ENCODE measurements around the gene ASB5.

DNA sequence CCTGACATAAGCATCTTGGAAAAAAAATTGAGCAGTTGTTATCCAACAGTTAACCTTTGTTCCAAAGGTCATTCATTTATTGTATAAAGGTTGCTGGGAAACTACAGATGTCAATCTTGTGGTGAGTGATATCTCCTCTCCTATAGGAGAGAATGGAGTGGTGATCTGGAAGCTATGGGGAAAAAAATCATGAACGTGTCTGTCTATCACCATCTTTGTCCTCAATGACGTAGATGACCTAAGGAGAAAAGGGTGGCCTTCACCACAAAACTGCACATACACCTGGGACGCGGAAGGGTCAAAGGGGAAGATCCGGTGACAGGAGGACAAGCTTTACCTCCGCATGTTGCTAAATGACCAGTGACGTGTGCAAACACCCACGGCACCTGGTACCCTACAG, 27.3 kb downstream of the ASB5 start:
- TF ChIP-seq POLR2A (IDR thresholded peaks at IDR 0.05; ENCODE audit: low read length), result no peak
- TF ChIP-seq GATA1 (IDR thresholded peaks at IDR 0.05; ENCODE audit: low read depth, low read length), result no peak

Data from erythroblast (primary cell).